Karpas-422 (cell line): Measurements from ENCODE around the gene FNIP1. TPM values are rescaled to one million over a fixed set of nuclear protein-coding genes. Genes with fewer than 3 reads are reported as not detected.
"Not testable (repeated sequence)": the region's sequence is repeated elsewhere in the genome, so short reads cannot be mapped to it uniquely, and the experiment has no call there.

Experiments
- DNase-seq: peaks from one replicate; pipeline ENCODE4 v3.0.0-alpha.2; 2015
- H2AFZ ChIP-seq: fragments of 200-600 bp; sonication (generic); 2 replicates; pipeline ENCODE4 v1.6.1; 2014; ENCODE audit warnings: antibody characterized with exemption, low read length, mixed read lengths
- H3K27ac ChIP-seq: fragments of 200-600 bp; sonication (generic); 2 replicates; pipeline ENCODE4 v1.5.1; 2014; ENCODE audit warnings: mild to moderate bottlenecking, low read length, moderate library complexity
- H3K27me3 ChIP-seq: fragments of 200-600 bp; sonication (generic); 2 replicates; pipeline ENCODE4 v1.6.1; 2014; ENCODE audit warnings: low read length, mixed read lengths
- H3K36me3 ChIP-seq: fragments of 200-600 bp; sonication (generic); 2 replicates; pipeline ENCODE4 v1.6.1; 2014; ENCODE audit warnings: low read length, mixed read lengths; ENCODE audit not compliant: insufficient read depth
- H3K4me1 ChIP-seq: fragments of 200-600 bp; sonication (generic); 2 replicates; pipeline ENCODE4 v1.6.1; 2014; ENCODE audit warnings: mild to moderate bottlenecking, low read length, mixed read lengths
- H3K4me2 ChIP-seq: fragments of 200-600 bp; sonication (generic); 2 replicates; pipeline ENCODE4 v1.6.1; 2014; ENCODE audit warnings: low read length, low read depth, mild to moderate bottlenecking; ENCODE audit not compliant: poor library complexity, severe bottlenecking
- H3K4me3 ChIP-seq: fragments of 200-600 bp; sonication (generic); 2 replicates; pipeline ENCODE4 v1.5.1; 2014; ENCODE audit warnings: mild to moderate bottlenecking, antibody characterized with exemption, low read length, mixed read lengths
- H3K79me2 ChIP-seq: fragments of 200-600 bp; sonication (generic); 2 replicates; pipeline ENCODE4 v1.6.1; 2014; ENCODE audit warnings: mild to moderate bottlenecking, low read length, mixed read lengths
- H3K9ac ChIP-seq: fragments of 200-600 bp; sonication (generic); 2 replicates; pipeline ENCODE4 v1.6.0; 2014; ENCODE audit warnings: low read length
- H3K9me2 ChIP-seq: fragments of 200-600 bp; sonication (generic), shearing (Covaris generic); replicated peaks from 2 replicates; pipeline ENCODE4 v1.6.0; 2014; ENCODE audit warnings: mild to moderate bottlenecking, low read length, moderate library complexity; ENCODE audit not compliant: insufficient read depth
- H3K9me3 ChIP-seq: fragments of 300-700, 200-600 bp; sonication (generic); 2 replicates; pipeline ENCODE4 v1.6.1; 2014; ENCODE audit warnings: low read length, mixed read lengths
- H4K20me1 ChIP-seq: fragments of 200-600 bp; sonication (generic); 2 replicates; pipeline ENCODE4 v1.6.1; 2014; ENCODE audit warnings: mild to moderate bottlenecking, antibody characterized with exemption, low read length, low read depth; ENCODE audit not compliant: insufficient read depth
- total RNA-seq: library from RNA; depleted of rRNA; stranded (reverse); fragments of >200 nt; shearing (Covaris generic); gene quantifications from 2 replicates; pipeline ENCODE4 v1.2.3, GENCODE V29; 2014; ENCODE audit warnings: low replicate concordance

Gene FNIP1
- total RNA-seq, 1 experiment from 2014 or later, result 56.2 TPM

- Histone ChIP-seq H3K36me3 (peaks cover 11% of the 10 kb centered on the region; the same call in 1 of the 2 replicates), H3K9ac (no peak overlapping the region), H3K27ac (no peak overlapping the region), H3K4me3 (no peak overlapping the region), H3K4me2 (no peak overlapping the region), H3K4me1 (peaks cover 3% of the 10 kb centered on the region; the same call in 1 of the 2 replicates), H3K79me2 (peaks cover 46% of the 10 kb centered on the region), H2AFZ (no peak overlapping the region), H3K9me2 (no peaks in the 10 kb centered on the region), H4K20me1 (no peaks in the 10 kb centered on the region), H3K27me3 (no peaks in the 10 kb centered on the region), H3K9me3 (no peaks in the 10 kb centered on the region)
- no peak for DNase-seq
Measured at GRCh38 chr5:131685516-131686171, 111.2 kb downstream of the FNIP1 start.

GRCh38 chr5:131684595-131684994 lies 112.2 kb downstream of the FNIP1 start:
- H3K9me2 ChIP-seq, result no peaks in the 10 kb centered on the region
- no peaks in the 10 kb centered on the region for H4K20me1 ChIP-seq
- no peak overlapping the region for H3K9ac ChIP-seq
- H3K4me3 ChIP-seq, result no peak overlapping the region
- no peaks in the 10 kb centered on the region for H3K9me3 ChIP-seq
- H3K27ac ChIP-seq, result no peak overlapping the region
- no peak overlapping the region for H3K4me2 ChIP-seq
- H3K79me2 ChIP-seq, result peaks cover 44% of the 10 kb centered on the region; the same call in 1 of the 2 replicates
- H3K36me3 ChIP-seq, result peaks cover 6% of the 10 kb centered on the region; the same call in 1 of the 2 replicates
- no peak overlapping the region for H2AFZ ChIP-seq
- DNase-seq, result no peak
- H3K4me1 ChIP-seq, result peaks cover 3% of the 10 kb centered on the region; the same call in 1 of the 2 replicates
- no peaks in the 10 kb centered on the region for H3K27me3 ChIP-seq

GRCh38 chr5:131684051-131684450 lies 112.8 kb downstream of the FNIP1 start:
- no peak overlapping the region for H3K9ac ChIP-seq
- no peak overlapping the region for H3K4me2 ChIP-seq
- H3K27ac ChIP-seq, result no peak overlapping the region
- peaks cover 44% of the 10 kb centered on the region; the same call in 1 of the 2 replicates for H3K79me2 ChIP-seq
- H4K20me1 ChIP-seq, result no peaks in the 10 kb centered on the region
- peaks cover 3% of the 10 kb centered on the region; the same call in 1 of the 2 replicates for H3K4me1 ChIP-seq
- no peak for DNase-seq
- H3K4me3 ChIP-seq, result no peak overlapping the region
- no peak overlapping the region for H2AFZ ChIP-seq
- H3K27me3 ChIP-seq, result no peaks in the 10 kb centered on the region
- peaks cover 6% of the 10 kb centered on the region; the same call in 1 of the 2 replicates for H3K36me3 ChIP-seq
- H3K9me3 ChIP-seq, result no peaks in the 10 kb centered on the region
- no peaks in the 10 kb centered on the region for H3K9me2 ChIP-seq

GRCh38 chr5:131682826-131683225 lies 114.0 kb downstream of the FNIP1 start:
- H3K79me2 ChIP-seq, result peaks cover 38% of the 10 kb centered on the region; the same call in 1 of the 2 replicates
- H3K9me3 ChIP-seq, result no peaks in the 10 kb centered on the region
- peaks cover 3% of the 10 kb centered on the region; the same call in 1 of the 2 replicates for H3K4me1 ChIP-seq
- H3K4me2 ChIP-seq, result no peak overlapping the region
- H3K9ac ChIP-seq, result no peak overlapping the region
- peaks cover 10% of the 10 kb centered on the region; the same call in 1 of the 2 replicates for H3K36me3 ChIP-seq
- H3K9me2 ChIP-seq, result no peaks in the 10 kb centered on the region
- H4K20me1 ChIP-seq, result no peaks in the 10 kb centered on the region
- no peak overlapping the region for H2AFZ ChIP-seq
- H3K27me3 ChIP-seq, result no peaks in the 10 kb centered on the region
- no peak overlapping the region for H3K27ac ChIP-seq
- DNase-seq, result no peak
- H3K4me3 ChIP-seq, result no peak overlapping the region

- Histone ChIP-seq H3K9me3 (no peaks in the 10 kb centered on the region), H3K4me2 (no peak overlapping the region), H4K20me1 (no peaks in the 10 kb centered on the region), H3K9ac (no peak overlapping the region), H3K36me3 (peaks cover 9% of the 10 kb centered on the region), H3K4me3 (no peak overlapping the region), H3K9me2 (no peaks in the 10 kb centered on the region), H3K79me2 (peaks cover 32% of the 10 kb centered on the region; the same call in 1 of the 2 replicates), H3K27me3 (no peaks in the 10 kb centered on the region), H2AFZ (no peak overlapping the region), H3K27ac (no peak overlapping the region), H3K4me1 (peaks cover 3% of the 10 kb centered on the region; the same call in 1 of the 2 replicates)
- DNase-seq, result no peak
Measured at GRCh38 chr5:131682175-131682574, 114.6 kb downstream of the FNIP1 start.

GRCh38 chr5:131679911-131680310 lies 116.9 kb downstream of the FNIP1 start:
- Histone ChIP-seq H3K4me2 (no peak overlapping the region), H3K9me3 (no peaks in the 10 kb centered on the region), H3K4me1 (no peaks in the 10 kb centered on the region), H3K27me3 (no peaks in the 10 kb centered on the region), H3K36me3 (peaks cover 15% of the 10 kb centered on the region), H3K27ac (no peak overlapping the region), H4K20me1 (no peaks in the 10 kb centered on the region), H2AFZ (no peak overlapping the region), H3K79me2 (0 out of 2 replicates have a peak, but pooled peaks cover 27% of the 10 kb centered on the region), H3K4me3 (no peak overlapping the region), H3K9me2 (no peaks in the 10 kb centered on the region), H3K9ac (no peak overlapping the region)
- no peak for DNase-seq

- H3K4me2 ChIP-seq, H3K27me3 ChIP-seq, H4K20me1 ChIP-seq, H3K9ac ChIP-seq, H3K4me1 ChIP-seq, H2AFZ ChIP-seq, H3K9me2 ChIP-seq, DNase-seq, H3K9me3 ChIP-seq, H3K27ac ChIP-seq, H3K4me3 ChIP-seq: not testable (repeated sequence)
- H3K79me2 ChIP-seq, result 0 out of 2 replicates have a peak, but pooled peaks cover 17% of the 10 kb centered on the region
- peaks cover 15% of the 10 kb centered on the region for H3K36me3 ChIP-seq
Measured at GRCh38 chr5:131678273-131678672, 118.5 kb downstream of the FNIP1 start.

GRCh38 chr5:131677115-131677514 lies 119.7 kb downstream of the FNIP1 start:
- DNase-seq, result no peak
- H2AFZ ChIP-seq, result no peak overlapping the region
- H3K9ac ChIP-seq, result no peak overlapping the region
- no peak overlapping the region for H3K27ac ChIP-seq
- no peak overlapping the region for H3K4me2 ChIP-seq
- H4K20me1 ChIP-seq, result no peaks in the 10 kb centered on the region
- H3K4me3 ChIP-seq, result no peak overlapping the region
- H3K4me1 ChIP-seq, result no peaks in the 10 kb centered on the region; the same call in 1 of the 2 replicates
- H3K36me3 ChIP-seq, result peaks cover 20% of the 10 kb centered on the region
- no peaks in the 10 kb centered on the region for H3K27me3 ChIP-seq
- H3K9me2 ChIP-seq, result no peaks in the 10 kb centered on the region
- 0 out of 2 replicates have a peak, but pooled peaks cover 11% of the 10 kb centered on the region for H3K79me2 ChIP-seq
- H3K9me3 ChIP-seq, result no peaks in the 10 kb centered on the region
